Measurements from ENCODE around the gene TEX12.

TEX12 gene

GRCh38 chr11:112128483-112129121, 38.6 kb upstream of the TEX12 start:
- TF ChIP-seq CTCF (IDR thresholded peaks at IDR 0.05; ENCODE audit: insufficient read depth, low read length, poor library complexity, severe bottlenecking): no peak
- DNase-seq (ENCODE audit: extremely low read depth, insufficient read length): no peak
- Histone ChIP-seq H3K36me3 (ENCODE audit: control insufficient read depth, insufficient read depth, low read length) (no peaks in the 10 kb centered on the region), H3K4me3 (replicated peaks; ENCODE audit: low read depth, low read length) (no peak overlapping the region), H3K27me3 (replicated peaks; ENCODE audit: control insufficient read depth, insufficient read depth, low read length) (no peaks in the 10 kb centered on the region)

GRCh38 chr11:112129656-112130055, 37.5 kb upstream of the TEX12 start:
- TF ChIP-seq CTCF (IDR thresholded peaks at IDR 0.05; ENCODE audit: insufficient read depth, low read length, poor library complexity, severe bottlenecking): no peak
- H3K4me3 ChIP-seq (replicated peaks; ENCODE audit: low read depth, low read length): no peak overlapping the region
- no peaks in the 10 kb centered on the region for H3K36me3 ChIP-seq (ENCODE audit: control insufficient read depth, insufficient read depth, low read length)
- no peak for DNase-seq (ENCODE audit: extremely low read depth, insufficient read length)
- no peaks in the 10 kb centered on the region for H3K27me3 ChIP-seq (replicated peaks; ENCODE audit: control insufficient read depth, insufficient read depth, low read length)

GRCh38 chr11:112132737-112133136, 34.4 kb upstream of the TEX12 start:
- Histone ChIP-seq H3K27me3 (replicated peaks; ENCODE audit: control insufficient read depth, insufficient read depth, low read length) (no peaks in the 10 kb centered on the region), H3K36me3 (ENCODE audit: control insufficient read depth, insufficient read depth, low read length) (no peaks in the 10 kb centered on the region), H3K4me3 (replicated peaks; ENCODE audit: low read depth, low read length) (no peak overlapping the region)
- no peak for DNase-seq (ENCODE audit: extremely low read depth, insufficient read length)
- TF ChIP-seq CTCF (IDR thresholded peaks at IDR 0.05; ENCODE audit: insufficient read depth, low read length, poor library complexity, severe bottlenecking): no peak

GRCh38 chr11:112134473-112134872, 32.7 kb upstream of the TEX12 start:
- no peak for TF ChIP-seq CTCF (IDR thresholded peaks at IDR 0.05; ENCODE audit: insufficient read depth, low read length, poor library complexity, severe bottlenecking)
- Histone ChIP-seq H3K27me3 (replicated peaks; ENCODE audit: control insufficient read depth, insufficient read depth, low read length) (no peaks in the 10 kb centered on the region), H3K36me3 (ENCODE audit: control insufficient read depth, insufficient read depth, low read length) (no peaks in the 10 kb centered on the region), H3K4me3 (replicated peaks; ENCODE audit: low read depth, low read length) (no peak overlapping the region)
- no peak for DNase-seq (ENCODE audit: extremely low read depth, insufficient read length)

- no peak for DNase-seq (ENCODE audit: extremely low read depth, insufficient read length)
- H3K4me3 ChIP-seq (replicated peaks; ENCODE audit: low read depth, low read length): no peak overlapping the region
- no peaks in the 10 kb centered on the region for H3K27me3 ChIP-seq (replicated peaks; ENCODE audit: control insufficient read depth, insufficient read depth, low read length)
- no peaks in the 10 kb centered on the region for H3K36me3 ChIP-seq (ENCODE audit: control insufficient read depth, insufficient read depth, low read length)
- TF ChIP-seq CTCF (IDR thresholded peaks at IDR 0.05; ENCODE audit: insufficient read depth, low read length, poor library complexity, severe bottlenecking): no peak
These were observed 23.6 kb upstream of the TEX12 start for GRCh38 chr11:112143597-112143996.

- no peak for DNase-seq (ENCODE audit: extremely low read depth, insufficient read length)
- H3K36me3 ChIP-seq (ENCODE audit: control insufficient read depth, insufficient read depth, low read length): no peaks in the 10 kb centered on the region
- no peak overlapping the region for H3K4me3 ChIP-seq (replicated peaks; ENCODE audit: low read depth, low read length)
- H3K27me3 ChIP-seq (replicated peaks; ENCODE audit: control insufficient read depth, insufficient read depth, low read length): no peaks in the 10 kb centered on the region
- no peak for TF ChIP-seq CTCF (IDR thresholded peaks at IDR 0.05; ENCODE audit: insufficient read depth, low read length, poor library complexity, severe bottlenecking)
These were observed 16.7 kb upstream of the TEX12 start for GRCh38 chr11:112150517-112150916.
